Smooth muscle cell of the brain vasculature (primary cell): Measurements from ENCODE around the gene SLC18A3.

Experiments
- DNase-seq: peaks from one replicate; pipeline ENCODE4 v3.0.0-alpha.2; 2012; ENCODE audit warnings: low read depth, low spot score

SLC18A3 gene

GRCh38 chr10:49611816-49612512 lies 1.9 kb downstream of the SLC18A3 start:
- DNase-seq: no peak

GRCh38 chr10:49612513-49613164 lies 2.5 kb downstream of the SLC18A3 start:
- no peak for DNase-seq

- no peak for DNase-seq
These were observed 3.2 kb downstream of the SLC18A3 start for GRCh38 chr10:49613165-49613881.

- DNase-seq: no peak
These were observed 3.8 kb downstream of the SLC18A3 start, which contains the start of gene CHAT for GRCh38 chr10:49613882-49614241. CHAT (plus strand) TSS chr10:49614037; CDS start chr10:49614190, 153 bp downstream.

GRCh38 chr10:49614242-49615198 lies 4.4 kb downstream of the SLC18A3 start:
- DNase-seq: no peak

GRCh38 chr10:49615213-49615612 lies 5.1 kb downstream of the SLC18A3 start:
- no peak for DNase-seq

- DNase-seq: no peak
These were observed 5.6 kb downstream of the SLC18A3 start for GRCh38 chr10:49615721-49616120.

- DNase-seq: no peak
These were observed 6.5 kb downstream of the SLC18A3 start for GRCh38 chr10:49616421-49617101.

- DNase-seq: no peak
These were observed 7.3 kb downstream of the SLC18A3 start for GRCh38 chr10:49617121-49618020.

GRCh38 chr10:49618821-49619220 lies 8.7 kb downstream of the SLC18A3 start:
- DNase-seq: no peak

GRCh38 chr10:49619613-49620012 lies 9.5 kb downstream of the SLC18A3 start:
- no peak for DNase-seq

GRCh38 chr10:49620286-49620810 lies 10.2 kb downstream of the SLC18A3 start:
- DNase-seq: no peak

- no peak for DNase-seq
These were observed 10.8 kb downstream of the SLC18A3 start for GRCh38 chr10:49620841-49621378.

GRCh38 chr10:49621561-49621960 lies 11.5 kb downstream of the SLC18A3 start:
- DNase-seq: no peak

GRCh38 chr10:49622426-49623425 lies 12.6 kb downstream of the SLC18A3 start:
- no peak for DNase-seq

GRCh38 chr10:49624629-49625028 lies 14.5 kb downstream of the SLC18A3 start:
- no peak for DNase-seq

GRCh38 chr10:49625411-49625810 lies 15.3 kb downstream of the SLC18A3 start:
- DNase-seq: no peak

- no peak for DNase-seq
These were observed 16.9 kb downstream of the SLC18A3 start for GRCh38 chr10:49627038-49627437.
